ENCODE measurements around the gene IFNA4. TPM values are rescaled to one million over a fixed set of nuclear protein-coding genes. Genes with fewer than 3 reads are reported as not detected.

Gene IFNA4
- total RNA-seq, 1 experiment from 2014 or later = not detected

GRCh38 chr9:21154018-21154608 is 33.3 kb downstream of the IFNA4 start:
- peak overlapping the region; percentile 44 for H3K4me2 ChIP-seq (ENCODE audit: low read length)

More at GRCh38 chr9:21154018-21154608, 33.3 kb downstream of the IFNA4 start:
- no peaks in the 10 kb centered on the region for H3K79me2 ChIP-seq (ENCODE audit: insufficient read depth, low read length)
- H3K27ac ChIP-seq (ENCODE audit: low read depth, low read length) = no peak overlapping the region
- H3K9me2 ChIP-seq (ENCODE audit: insufficient read depth) = no peaks in the 10 kb centered on the region
- no TSS peak for BruUV-seq (replicated peaks)
- ChIA-PET RAD21 (ENCODE audit: low non-redundant PET in 1 of 2, low total read pairs in 2 of 2, uncharacterized antibody in 2 of 2, unreplicated experiment in 2 of 2) (no interaction called here), POLR2A (no interaction called here), CTCF (interaction anchor here (0.8 to 1.6 kb wide), 10 partner anchors 12 to 400 kb away, joined by 3 to 8 read pairs (median 4); partner anchors contain the start of gene IFNW1)
- peak; percentile 97 for ATAC-seq
- no peaks in the 10 kb centered on the region for H4K20me1 ChIP-seq (ENCODE audit: insufficient read depth)
- H3K9ac ChIP-seq (ENCODE audit: low read length) = no peak overlapping the region
- intact Hi-C loops (cut with micrococcal nuclease) = no loop called here
- H3K4me3 ChIP-seq (replicated peaks in 1 of 2; ENCODE audit: low read depth in 1 of 2, low read length in 2 of 2) = 0 out of 4 replicates have a peak overlapping the region, but pooled peaks of 1 of the 2 experiments have one; percentile 8
- H3K9me3 ChIP-seq (ENCODE audit: control insufficient read depth in 1 of 2, insufficient read depth in 1 of 2, low read depth in 1 of 2, low read length in 2 of 2) = no peaks in the 10 kb centered on the region
- H3K27me3 ChIP-seq (ENCODE audit: insufficient read depth, low read length) = no peaks in the 10 kb centered on the region
- peaks cover 0 to 8% of the 10 kb centered on the region in 2 experiments; a peak in 1 of 4 replicates for H3K4me1 ChIP-seq (ENCODE audit: control insufficient read depth in 1 of 2, insufficient read depth in 2 of 2, low read length in 2 of 2)
- H2AFZ ChIP-seq (ENCODE audit: low read depth, low read length, poor library complexity, severe bottlenecking) = peak overlapping the region; percentile 96
- TF ChIP-seq MAX (IDR thresholded peaks at IDR 0.05) = no peak
- TF ChIP-seq, protein P1, sequence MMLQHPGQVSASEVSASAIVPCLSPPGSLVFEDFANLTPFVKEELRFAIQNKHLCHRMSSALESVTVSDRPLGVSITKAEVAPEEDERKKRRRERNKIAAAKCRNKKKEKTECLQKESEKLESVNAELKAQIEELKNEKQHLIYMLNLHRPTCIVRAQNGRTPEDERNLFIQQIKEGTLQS (IDR thresholded peaks at IDR 0.05) = no peak
- TF ChIP-seq YY1 (IDR thresholded peaks at IDR 0.05; ENCODE audit: extremely low read depth, insufficient replicate concordance, low read depth, low read length) = peak; percentile 68
- TF ChIP-seq SRF (IDR thresholded peaks at IDR 0.05; ENCODE audit: low read depth) = no peak
- no peak for TF ChIP-seq EZH2 (IDR thresholded peaks at IDR 0.05)
- no peak for TF ChIP-seq CEBPB (IDR thresholded peaks at IDR 0.05; ENCODE audit: low read depth)
- no peak for TF ChIP-seq POLR2AphosphoS5 (IDR thresholded peaks at IDR 0.05; ENCODE audit: low read depth, low read length)
- TF ChIP-seq, protein P2, sequence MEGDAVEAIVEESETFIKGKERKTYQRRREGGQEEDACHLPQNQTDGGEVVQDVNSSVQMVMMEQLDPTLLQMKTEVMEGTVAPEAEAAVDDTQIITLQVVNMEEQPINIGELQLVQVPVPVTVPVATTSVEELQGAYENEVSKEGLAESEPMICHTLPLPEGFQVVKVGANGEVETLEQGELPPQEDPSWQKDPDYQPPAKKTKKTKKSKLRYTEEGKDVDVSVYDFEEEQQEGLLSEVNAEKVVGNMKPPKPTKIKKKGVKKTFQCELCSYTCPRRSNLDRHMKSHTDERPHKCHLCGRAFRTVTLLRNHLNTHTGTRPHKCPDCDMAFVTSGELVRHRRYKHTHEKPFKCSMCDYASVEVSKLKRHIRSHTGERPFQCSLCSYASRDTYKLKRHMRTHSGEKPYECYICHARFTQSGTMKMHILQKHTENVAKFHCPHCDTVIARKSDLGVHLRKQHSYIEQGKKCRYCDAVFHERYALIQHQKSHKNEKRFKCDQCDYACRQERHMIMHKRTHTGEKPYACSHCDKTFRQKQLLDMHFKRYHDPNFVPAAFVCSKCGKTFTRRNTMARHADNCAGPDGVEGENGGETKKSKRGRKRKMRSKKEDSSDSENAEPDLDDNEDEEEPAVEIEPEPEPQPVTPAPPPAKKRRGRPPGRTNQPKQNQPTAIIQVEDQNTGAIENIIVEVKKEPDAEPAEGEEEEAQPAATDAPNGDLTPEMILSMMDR (IDR thresholded peaks at IDR 0.05 in 2 of 3, conservative IDR thresholded peaks at IDR 0.05 in 1 of 3; ENCODE audit: borderline replicate concordance in 1 of 3, insufficient read depth in 1 of 3, low read depth in 2 of 3, low read length in 2 of 3) = peak; percentile 40 to 55 (median 46); a peak in 4 of 6 replicates
- TF ChIP-seq RAD21 (IDR thresholded peaks at IDR 0.05; ENCODE audit: low read depth) = peak; percentile 62
- DNase-seq (ENCODE audit: low read depth, low spot score) = peak; percentile 51
- no peaks in the 10 kb centered on the region for H3K36me3 ChIP-seq (ENCODE audit: control insufficient read depth in 1 of 2, insufficient read depth in 2 of 2, low read length in 2 of 2)
